Adrenal gland (tissue), 12 donors: Measurements from ENCODE around the gene AK4. TPM values are rescaled to one million over a fixed set of nuclear protein-coding genes. Genes with fewer than 3 reads are reported as not detected.

Experiments used
- DNase-seq, 7 donors: peaks; one replicate each; pipeline ENCODE4 v3.0.0-alpha.2; 2019 to 2020
- H3K27ac ChIP-seq, 5 donors: fragments of 200-600 bp; sonication (generic) in 4 of 5; 1 replicate in 3 of 5; 2 replicates in 2 of 5; pipeline versions ENCODE4 v1.5.1 to v1.8.0; 2016 to 2020; ENCODE audit warnings: mild to moderate bottlenecking in 1 of 5
- H3K27me3 ChIP-seq: fragments of 200-600 bp; 2 replicates; pipeline ENCODE4 v1.8.0; 2021
- H3K36me3 ChIP-seq, 2 donors: fragments of 200-600 bp; replicated peaks in 1 of 2; 1 replicate in 1 of 2; 2 replicates in 1 of 2; pipeline versions ENCODE4 v1.5.1 to v1.8.0; 2018 to 2022
- H3K4me1 ChIP-seq, 2 donors: fragments of 200-600 bp; replicated peaks in 1 of 2; 1 replicate in 1 of 2; 2 replicates in 1 of 2; pipeline versions ENCODE4 v1.5.1 to v1.8.0; 2018 to 2021
- H3K4me3 ChIP-seq, 4 donors: fragments of 200-600 bp; sonication (generic) in 3 of 4; one replicate each; pipeline ENCODE4 v1.5.1; 2016 to 2018
- H3K9me3 ChIP-seq, 3 donors: fragments of 200-600 bp; sonication (generic) in 1 of 3; replicated peaks in 1 of 3; 1 replicate in 2 of 3; 2 replicates in 1 of 3; pipeline versions ENCODE4 v1.5.1 to v1.8.0; 2016 to 2021
- CTCF ChIP-seq, 6 experiments: fragments of 450-650 bp in 4 of 6; fragments of 200-600 bp in 2 of 6; sonication (generic) in 1 of 6; IDR thresholded peaks; 1 replicate in 5 of 6; 2 replicates in 1 of 6; pipeline versions ENCODE4 v1.5.1 to v1.8.0; 2016 to 2021; ENCODE audit warnings: antibody characterized with exemption in 6 of 6, mild to moderate bottlenecking in 2 of 6, moderate library complexity in 1 of 6
- POLR2A ChIP-seq, 2 donors: fragments of 450-650 bp; IDR thresholded peaks; one replicate each; pipeline ENCODE4 v1.6.1; 2017; ENCODE audit warnings: antibody characterized with exemption in 2 of 2, mild to moderate bottlenecking in 2 of 2, moderate library complexity in 1 of 2
- WGBS, 4 donors: extraction: QIAGEN DNeasy Blood & Tissue Kit in 2 of 4; methylation state at CpG; one replicate each; pipeline versions ENCODE4 v1.1.5 to v1.1.7; 2013 to 2017; 5-methylcytosine and 5-hydroxymethylcytosine counted together
- intact Hi-C, 2 donors: fragments of 100-400 bp; cut with DNase I; formaldehyde crosslinking; loops; one replicate each; pipeline versions ENCODE4 v1.14.1 to v1.15.0; 2022 to 2023
- polyA plus RNA-seq, 3 donors: library from polyadenylated mRNA; stranded (reverse); fragments of 200-250 nt in 2 of 3; fragments of 350-450 nt in 1 of 3; fragmentation: Illumina TruSeq in 1 of 3; extraction: RNeasy Lipid Tissue Mini Kit (QIAGEN cat#74804) in 1 of 3; gene quantifications; one replicate each; pipeline ENCODE4 v1.2.3, GENCODE V29; 2013 to 2014
- total RNA-seq, 9 donors: library from RNA; depleted of rRNA in 4 of 9; stranded (reverse); fragments of >200 nt in 4 of 9; fragments of 120-200 nt in 1 of 9; fragmentation: NEBNext Ultra II Directional in 1 of 9; extraction: Animal tissue kit (Norgen Biotek cat#: 25700) in 1 of 9; gene quantifications; one replicate each; pipeline versions ENCODE4 v1.1.0 to v1.2.4, GENCODE V29; 2013 to 2023
- donor health status: healthy with polysubstance abuse.
- donor health status: Bipolar disorder and iron deficiency.
- donor health status: DM: yes; HTN: yes; CAD: no.
- donor health status: DM: no; HTN: no; CAD: no.
- donor health status: DM: no; HTN: no; CAD: no.
- donor health status: DM: yes; HTN: yes; CAD: no.

AK4 gene
- total and polyA plus RNA-seq, 12 donors = 0.67 to 12.4 (median 2.5) TPM

- no peaks in the 10 kb centered on the region for H3K27me3 ChIP-seq
- no peaks in the 10 kb centered on the region for H3K9me3 ChIP-seq
- H3K4me1 ChIP-seq = peaks cover 0 to 19% of the 10 kb centered on the region in 2 donors
- no peak overlapping the region for H3K4me3 ChIP-seq
- DNase-seq = no peak
- WGBS, 4 donors = 74 to 84% (median 83%) methylated on average over 1 of the region's 1 CpG
- TF ChIP-seq POLR2A (IDR thresholded peaks at IDR 0.05) = no peak
- no peaks in the 10 kb centered on the region for H3K36me3 ChIP-seq
- no peak overlapping the region for H3K27ac ChIP-seq
- intact Hi-C loops = no loop called here
Measured at GRCh38 chr1:65267683-65268082, 119.7 kb downstream of the AK4 start.

- DNase-seq = no peak
- intact Hi-C loops = no loop called here
- no peaks in the 10 kb centered on the region for H3K27me3 ChIP-seq
- H3K9me3 ChIP-seq = no peaks in the 10 kb centered on the region
- TF ChIP-seq CTCF (IDR thresholded peaks at IDR 0.05) = no peak
- TF ChIP-seq POLR2A (IDR thresholded peaks at IDR 0.05) = no peak
- 78 to 88% (median 86%) methylated on average over 2 of the region's 2 CpGs for WGBS, 4 donors
- H3K4me3 ChIP-seq = no peak overlapping the region
- H3K36me3 ChIP-seq = no peaks in the 10 kb centered on the region
- H3K4me1 ChIP-seq = peaks cover 0 to 19% of the 10 kb centered on the region in 2 donors
- H3K27ac ChIP-seq = no peak overlapping the region
Measured at GRCh38 chr1:65269612-65270011, 121.6 kb downstream of the AK4 start.

- WGBS, 4 donors = 39 to 72% (median 55%) methylated on average over 1 of the region's 1 CpG
- TF ChIP-seq CTCF (IDR thresholded peaks at IDR 0.05) (no peak), POLR2A (IDR thresholded peaks at IDR 0.05) (no peak)
- H3K27me3 ChIP-seq = no peaks in the 10 kb centered on the region
Measured at GRCh38 chr1:65276197-65276939, 128.4 kb downstream of the AK4 start.

GRCh38 chr1:65277605-65278347 is 129.8 kb downstream of the AK4 start:
- intact Hi-C loops = no loop called here
- Histone ChIP-seq H3K4me1 (peaks cover 0 to 9% of the 10 kb centered on the region in 2 donors), H3K4me3 (no peak overlapping the region), H3K27ac (no peak overlapping the region), H3K9me3 (no peaks in the 10 kb centered on the region), H3K27me3 (no peaks in the 10 kb centered on the region), H3K36me3 (no peaks in the 10 kb centered on the region)
- WGBS, 4 donors = 66 to 77% (median 74%) methylated on average over 10 of the region's 10 CpGs
- no peak for TF ChIP-seq CTCF (IDR thresholded peaks at IDR 0.05)
- no peak for TF ChIP-seq POLR2A (IDR thresholded peaks at IDR 0.05)
- no peak for DNase-seq

More at GRCh38 chr1:65276197-65276939, 128.4 kb downstream of the AK4 start:
- intact Hi-C loops = no loop called here
- H3K9me3 ChIP-seq = no peaks in the 10 kb centered on the region
- no peaks in the 10 kb centered on the region for H3K36me3 ChIP-seq
- DNase-seq = no peak
- no peak overlapping the region for H3K27ac ChIP-seq
- no peak overlapping the region for H3K4me3 ChIP-seq
- no peaks in the 10 kb centered on the region for H3K4me1 ChIP-seq
